A549 (cell line): ENCODE measurements around the gene GABBR2.

Source experiments
- EP300 ChIP-seq, 2 experiments: fragments of >200 bp; sonication (Bioruptor Twin); formaldehyde crosslinking; IDR thresholded peaks; 2 replicates in 1 of 2; 3 replicates in 1 of 2; pipeline ENCODE4 v1.6.1; 2016 to 2017
- MYC ChIP-seq: IDR thresholded peaks from 2 replicates; pipeline ENCODE4 v1.6.1; 2012; ENCODE audit warnings: mild to moderate bottlenecking, inconsistent platforms, low read length, improper control_type of control experiment, borderline replicate concordance
- TF ChIP-seq, protein P1 (sequence below): fragments of >200 bp; sonication (Bioruptor Twin); formaldehyde crosslinking; IDR thresholded peaks from 3 replicates; pipeline ENCODE4 v1.5.1; 2016

DNA sequence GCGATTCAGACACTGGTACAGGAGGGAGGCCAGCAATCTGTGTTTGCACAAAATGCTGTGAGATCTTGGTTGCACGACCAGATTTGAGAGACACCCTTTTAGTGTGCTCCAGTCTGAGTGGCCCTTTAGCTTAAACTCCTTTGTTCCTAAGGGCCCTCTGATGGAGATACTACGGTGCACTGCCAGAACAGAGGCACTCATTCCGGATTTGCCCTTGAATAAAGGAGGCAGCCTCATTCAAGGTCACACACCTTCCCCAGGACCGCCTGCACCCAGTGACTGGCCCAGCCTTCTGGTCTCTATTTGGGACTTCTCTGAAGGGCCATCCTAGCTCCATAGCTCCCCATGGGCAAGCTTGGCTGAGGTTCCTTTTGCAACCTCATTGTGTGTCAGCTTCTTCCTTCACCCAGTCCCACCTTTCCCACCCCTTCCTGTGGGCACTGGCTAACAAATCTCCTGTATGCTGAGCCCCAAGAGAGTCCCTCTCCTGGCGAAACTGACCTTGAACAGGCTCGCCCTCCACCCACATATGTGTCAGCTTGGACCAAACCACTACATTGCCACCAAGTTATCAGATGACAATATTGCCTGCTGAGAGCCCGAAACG, 191.7 kb downstream of the GABBR2 start:
- no peak for TF ChIP-seq EP300 (IDR thresholded peaks at IDR 0.05)
- TF ChIP-seq, protein P1, sequence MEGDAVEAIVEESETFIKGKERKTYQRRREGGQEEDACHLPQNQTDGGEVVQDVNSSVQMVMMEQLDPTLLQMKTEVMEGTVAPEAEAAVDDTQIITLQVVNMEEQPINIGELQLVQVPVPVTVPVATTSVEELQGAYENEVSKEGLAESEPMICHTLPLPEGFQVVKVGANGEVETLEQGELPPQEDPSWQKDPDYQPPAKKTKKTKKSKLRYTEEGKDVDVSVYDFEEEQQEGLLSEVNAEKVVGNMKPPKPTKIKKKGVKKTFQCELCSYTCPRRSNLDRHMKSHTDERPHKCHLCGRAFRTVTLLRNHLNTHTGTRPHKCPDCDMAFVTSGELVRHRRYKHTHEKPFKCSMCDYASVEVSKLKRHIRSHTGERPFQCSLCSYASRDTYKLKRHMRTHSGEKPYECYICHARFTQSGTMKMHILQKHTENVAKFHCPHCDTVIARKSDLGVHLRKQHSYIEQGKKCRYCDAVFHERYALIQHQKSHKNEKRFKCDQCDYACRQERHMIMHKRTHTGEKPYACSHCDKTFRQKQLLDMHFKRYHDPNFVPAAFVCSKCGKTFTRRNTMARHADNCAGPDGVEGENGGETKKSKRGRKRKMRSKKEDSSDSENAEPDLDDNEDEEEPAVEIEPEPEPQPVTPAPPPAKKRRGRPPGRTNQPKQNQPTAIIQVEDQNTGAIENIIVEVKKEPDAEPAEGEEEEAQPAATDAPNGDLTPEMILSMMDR, result no peak
- TF ChIP-seq MYC, result no peak
